ENCODE measurements around the gene TMEM120A.
A peak's percentile ranks its signal among the peaks of the same experiment; 100 is the strongest.

Gene TMEM120A

DNA sequence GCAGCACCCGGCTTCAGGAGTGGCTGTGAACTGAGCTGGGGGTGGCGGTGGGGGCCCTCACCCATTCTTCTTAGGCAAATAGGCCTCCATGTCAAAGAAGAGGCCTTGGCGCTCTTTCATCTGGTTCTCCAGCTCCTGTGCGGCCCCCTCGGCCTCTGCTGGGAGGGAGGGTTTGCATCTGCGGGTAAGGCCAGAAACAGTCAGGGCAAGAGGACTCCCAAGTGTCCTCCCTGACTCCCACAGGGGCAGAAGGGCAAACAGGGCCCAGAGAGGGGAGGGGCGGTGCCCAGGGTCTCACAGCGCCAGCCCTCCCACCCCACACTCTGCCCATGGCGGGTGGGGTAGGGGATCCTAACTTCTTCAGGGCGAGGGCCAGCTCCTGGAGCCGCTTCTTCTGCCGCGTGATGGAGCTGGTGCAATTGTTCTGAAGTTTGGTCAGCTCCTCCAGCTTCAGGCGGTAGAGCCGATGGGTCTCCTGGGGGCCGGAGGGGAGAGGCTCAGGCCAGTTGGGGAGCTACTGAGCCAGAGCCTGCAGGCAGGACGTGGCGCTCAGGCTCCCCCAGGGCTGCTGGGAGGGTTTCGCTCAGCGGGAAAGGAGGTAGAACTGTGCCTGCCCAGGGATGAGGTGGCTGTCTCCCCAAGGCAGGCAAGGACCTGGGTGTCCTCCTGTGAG is 2.2 kb downstream of the TMEM120A start:
- H3K27me3 ChIP-seq (ENCODE audit: control insufficient read depth, insufficient read depth, low read length): no peaks in the 10 kb centered on the region
- H3K27ac ChIP-seq (ENCODE audit: low read depth, low read length): no peak overlapping the region
- peaks cover 4% of the 10 kb centered on the region for H3K36me3 ChIP-seq (ENCODE audit: control insufficient read depth, insufficient read depth, low read length)
- peaks cover 8% of the 10 kb centered on the region for H3K4me1 ChIP-seq (ENCODE audit: control insufficient read depth, insufficient read depth, low read length)
- H3K4me3 ChIP-seq (ENCODE audit: low read length): no peak overlapping the region
- no peak overlapping the region for H3K9ac ChIP-seq (ENCODE audit: low read length)

DNA sequence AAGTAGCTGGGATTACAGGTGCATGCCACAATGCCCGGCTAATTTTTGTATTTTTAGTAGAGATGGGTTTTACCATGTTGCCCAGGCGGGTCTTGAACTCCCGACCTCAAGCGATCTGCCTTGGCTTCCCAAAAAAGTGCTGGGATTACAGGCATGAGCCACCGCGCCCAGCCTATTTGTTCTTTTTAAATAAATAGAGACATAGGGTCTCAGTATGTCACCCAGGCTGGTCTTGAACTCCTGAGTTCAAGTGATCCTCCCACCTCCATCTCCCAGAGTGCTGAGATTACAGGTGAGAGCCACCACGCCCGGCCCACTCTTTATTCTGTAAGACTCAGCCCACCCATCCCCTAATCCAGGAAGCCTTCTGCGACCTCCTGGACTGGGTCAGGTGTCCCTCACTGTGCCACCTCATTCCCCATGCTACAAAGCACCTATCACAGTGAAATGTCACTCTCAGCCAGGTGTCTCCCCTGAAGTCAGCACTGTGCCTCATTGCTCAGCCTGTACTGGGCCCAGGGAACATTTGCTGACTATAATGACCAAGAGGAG is 2.8 kb downstream of the TMEM120A start:
- Histone ChIP-seq H3K4me3 (ENCODE audit: low read length) (no peak overlapping the region), H3K4me1 (ENCODE audit: control insufficient read depth, insufficient read depth, low read length) (peaks cover 8% of the 10 kb centered on the region), H3K27ac (ENCODE audit: low read depth, low read length) (no peak overlapping the region), H3K27me3 (ENCODE audit: control insufficient read depth, insufficient read depth, low read length) (no peaks in the 10 kb centered on the region), H3K36me3 (ENCODE audit: control insufficient read depth, insufficient read depth, low read length) (peaks cover 7% of the 10 kb centered on the region), H3K9ac (ENCODE audit: low read length) (no peak overlapping the region)

DNA sequence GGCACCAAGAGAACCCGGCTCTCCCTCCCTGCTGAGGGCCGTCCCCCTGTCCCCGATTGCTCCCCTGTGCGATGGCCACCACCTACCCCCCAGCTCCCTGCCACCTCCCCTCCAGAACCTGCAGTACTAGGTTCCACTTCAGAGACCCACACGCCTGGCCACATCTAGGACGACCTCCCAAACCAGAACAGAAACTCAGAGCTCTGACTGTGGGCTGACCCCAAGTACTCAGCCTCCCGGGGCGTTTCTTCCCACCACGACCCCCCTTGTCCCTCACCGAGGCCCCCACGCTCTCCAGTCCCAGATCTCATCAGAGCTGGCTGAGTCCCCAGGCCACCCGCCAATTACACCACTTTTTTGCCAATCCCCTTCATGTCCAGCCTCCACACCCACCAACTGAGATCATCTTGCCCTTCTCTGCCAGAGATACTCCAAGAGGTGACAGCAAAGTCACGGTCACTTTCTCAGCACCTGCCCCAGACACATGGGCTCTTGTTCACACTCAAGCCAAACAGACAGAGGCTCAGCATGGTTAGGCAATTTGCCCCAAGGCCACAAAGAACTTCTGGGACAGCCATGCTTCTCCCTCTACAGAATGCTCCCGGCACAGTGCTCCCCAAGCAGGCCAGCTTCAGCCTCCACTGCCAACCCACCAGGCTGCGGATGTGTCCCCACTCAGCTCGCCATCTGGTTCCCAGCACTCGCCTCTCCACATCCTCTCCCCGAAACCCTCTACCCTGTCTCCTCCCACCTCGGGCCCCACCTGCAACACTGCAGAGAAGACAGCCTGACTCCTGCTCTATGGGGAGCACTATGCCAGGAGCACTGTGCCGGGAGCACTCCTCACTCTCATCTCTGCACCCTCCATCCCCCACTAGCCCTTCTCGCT is 4.7 kb downstream of the TMEM120A start:
- Histone ChIP-seq H3K4me1 (ENCODE audit: control insufficient read depth, insufficient read depth, low read length) (peaks cover 8% of the 10 kb centered on the region), H3K27me3 (ENCODE audit: control insufficient read depth, insufficient read depth, low read length) (no peaks in the 10 kb centered on the region), H3K36me3 (ENCODE audit: control insufficient read depth, insufficient read depth, low read length) (peaks cover 14% of the 10 kb centered on the region), H3K4me3 (ENCODE audit: low read length) (peak overlapping the region; percentile 4), H3K9ac (ENCODE audit: low read length) (no peak overlapping the region), H3K27ac (ENCODE audit: low read depth, low read length) (peak overlapping the region; percentile 56)

DNA sequence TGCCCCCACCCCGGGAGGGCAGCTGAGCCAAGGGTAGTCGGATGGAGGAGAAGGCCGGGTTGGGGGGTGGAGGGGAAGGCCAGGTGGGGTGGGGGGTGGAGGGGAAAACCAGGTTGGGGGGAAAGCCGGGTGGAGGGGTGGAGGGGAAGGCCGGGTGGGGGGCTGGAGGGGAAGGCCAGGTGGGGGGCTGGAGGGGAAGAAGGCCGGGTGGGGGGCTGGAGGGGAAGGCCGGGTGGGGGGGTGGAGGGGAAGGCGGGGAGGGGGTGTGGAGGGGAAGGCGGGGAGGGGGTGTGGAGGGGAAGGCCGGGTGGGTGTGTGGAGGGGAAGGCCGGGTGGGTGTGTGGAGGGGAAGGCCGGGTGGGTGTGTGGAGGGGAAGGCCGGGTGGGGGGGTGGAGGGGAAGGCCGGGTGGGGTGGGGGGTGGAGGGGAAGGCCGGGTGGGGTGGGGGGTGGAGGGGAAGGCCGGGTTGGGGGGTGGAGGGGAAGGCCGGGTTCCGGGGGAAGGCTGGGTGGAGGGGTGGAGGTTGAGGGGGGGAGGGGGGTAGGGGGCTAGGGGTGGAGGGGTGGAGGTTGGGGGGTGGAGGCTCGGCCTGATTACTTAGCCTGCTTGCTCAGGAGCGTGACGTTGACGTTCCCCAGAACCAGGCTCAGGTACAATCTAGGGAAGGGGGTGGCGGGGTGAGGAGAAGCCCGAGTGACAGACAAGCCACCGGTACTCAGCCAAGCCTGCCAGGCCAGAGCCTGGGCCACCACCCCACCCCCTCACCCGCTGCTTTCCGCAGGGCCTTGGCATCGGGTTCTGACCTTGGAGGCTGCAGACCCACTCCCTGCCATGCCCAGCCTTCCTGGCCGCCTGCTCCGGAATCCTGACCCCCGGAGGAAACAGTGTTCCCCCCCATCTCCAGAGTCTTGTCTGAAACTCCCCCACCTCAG is 5.6 kb downstream of the TMEM120A start:
- no peak overlapping the region for H3K9ac ChIP-seq (ENCODE audit: low read length)
- peaks cover 8% of the 10 kb centered on the region for H3K4me1 ChIP-seq (ENCODE audit: control insufficient read depth, insufficient read depth, low read length)
- H3K27me3 ChIP-seq (ENCODE audit: control insufficient read depth, insufficient read depth, low read length): no peaks in the 10 kb centered on the region
- peaks cover 14% of the 10 kb centered on the region for H3K36me3 ChIP-seq (ENCODE audit: control insufficient read depth, insufficient read depth, low read length)
- peak overlapping the region; percentile 4 for H3K4me3 ChIP-seq (ENCODE audit: low read length)
- H3K27ac ChIP-seq (ENCODE audit: low read depth, low read length): peak overlapping the region; percentile 56

DNA sequence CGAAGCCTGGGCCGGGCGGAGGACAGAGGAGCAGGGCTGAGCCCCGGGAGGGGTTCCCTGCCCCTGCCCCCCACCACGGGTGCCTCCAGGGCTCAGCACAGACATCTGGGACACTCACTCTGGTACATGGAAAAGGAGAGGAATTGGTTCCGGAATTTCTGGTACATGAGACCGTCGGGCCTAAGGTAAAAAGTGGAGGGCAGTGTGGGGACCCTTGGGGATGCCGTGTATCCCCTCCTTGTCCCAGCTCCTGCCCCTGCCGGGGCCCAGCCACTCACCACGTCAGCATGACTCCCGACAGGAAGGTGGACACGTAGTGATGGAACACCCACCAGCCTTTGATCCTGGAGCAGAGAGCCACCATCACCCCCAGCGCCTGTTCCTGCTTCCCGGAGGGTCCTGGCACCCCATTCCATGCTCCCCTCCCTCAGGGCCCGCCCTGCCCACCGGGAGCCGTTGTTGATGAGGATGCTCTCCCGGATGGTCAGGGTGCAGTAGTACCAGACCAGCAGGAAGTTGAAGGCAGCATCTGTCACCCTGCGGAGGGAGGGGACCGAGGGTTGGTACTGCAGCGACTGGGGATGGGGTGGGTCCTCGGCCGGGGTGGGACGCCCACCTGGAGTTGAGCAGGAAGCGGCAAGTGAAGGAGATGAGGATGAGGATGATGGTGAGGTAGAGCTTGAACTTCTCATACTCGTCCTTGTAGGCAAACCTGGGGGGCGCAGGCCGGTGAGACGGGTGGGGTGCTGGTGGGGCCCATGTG is 6.4 kb downstream of the TMEM120A start:
- Histone ChIP-seq H3K4me1 (ENCODE audit: control insufficient read depth, insufficient read depth, low read length) (peaks cover 2% of the 10 kb centered on the region), H3K4me3 (ENCODE audit: low read length) (no peak overlapping the region), H3K27ac (ENCODE audit: low read depth, low read length) (no peak overlapping the region), H3K27me3 (ENCODE audit: control insufficient read depth, insufficient read depth, low read length) (no peaks in the 10 kb centered on the region), H3K36me3 (ENCODE audit: control insufficient read depth, insufficient read depth, low read length) (peaks cover 19% of the 10 kb centered on the region), H3K9ac (ENCODE audit: low read length) (no peak overlapping the region)

DNA sequence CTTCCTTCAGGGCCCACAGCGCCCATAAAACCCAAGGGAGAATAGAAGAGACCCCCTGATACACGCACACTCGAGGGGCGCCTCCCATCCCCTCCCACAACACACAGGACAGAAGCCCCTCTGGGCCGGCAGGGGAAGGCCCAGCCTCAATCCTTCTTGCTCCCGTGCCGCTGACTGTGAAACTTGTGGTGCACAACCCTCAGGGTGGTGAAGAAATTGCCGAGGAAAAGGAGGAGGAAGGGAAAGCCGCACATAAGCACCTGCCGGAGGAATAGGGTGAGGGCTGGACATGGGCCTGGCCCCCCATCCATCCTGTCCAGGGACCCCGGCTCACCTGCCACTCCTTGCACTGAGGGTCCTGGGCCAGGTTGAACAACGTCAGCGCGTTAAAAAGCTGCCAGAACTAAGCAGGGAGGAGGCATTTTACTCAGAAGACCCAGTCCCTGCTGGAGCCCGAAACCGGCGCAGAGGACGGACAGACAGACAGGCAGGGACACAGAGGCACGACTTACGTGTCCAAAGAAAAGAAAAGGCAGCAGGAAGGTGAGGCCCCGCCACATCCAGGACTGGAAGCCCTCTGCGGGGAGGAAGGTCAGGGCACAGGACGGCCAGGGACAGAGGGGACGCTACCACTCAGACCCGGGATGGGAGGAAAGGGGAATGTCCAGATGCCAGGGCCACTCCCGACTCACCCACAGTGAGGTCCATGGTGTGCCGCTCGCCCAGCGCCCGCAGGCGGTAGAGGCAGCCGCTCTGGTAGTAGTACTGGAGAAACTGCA is 7.2 kb downstream of the TMEM120A start:
- Histone ChIP-seq H3K9ac (ENCODE audit: low read length) (no peak overlapping the region), H3K27ac (ENCODE audit: low read depth, low read length) (no peak overlapping the region), H3K36me3 (ENCODE audit: control insufficient read depth, insufficient read depth, low read length) (peaks cover 19% of the 10 kb centered on the region), H3K4me3 (ENCODE audit: low read length) (no peak overlapping the region), H3K27me3 (ENCODE audit: control insufficient read depth, insufficient read depth, low read length) (no peaks in the 10 kb centered on the region), H3K4me1 (ENCODE audit: control insufficient read depth, insufficient read depth, low read length) (peaks cover 2% of the 10 kb centered on the region)

DNA sequence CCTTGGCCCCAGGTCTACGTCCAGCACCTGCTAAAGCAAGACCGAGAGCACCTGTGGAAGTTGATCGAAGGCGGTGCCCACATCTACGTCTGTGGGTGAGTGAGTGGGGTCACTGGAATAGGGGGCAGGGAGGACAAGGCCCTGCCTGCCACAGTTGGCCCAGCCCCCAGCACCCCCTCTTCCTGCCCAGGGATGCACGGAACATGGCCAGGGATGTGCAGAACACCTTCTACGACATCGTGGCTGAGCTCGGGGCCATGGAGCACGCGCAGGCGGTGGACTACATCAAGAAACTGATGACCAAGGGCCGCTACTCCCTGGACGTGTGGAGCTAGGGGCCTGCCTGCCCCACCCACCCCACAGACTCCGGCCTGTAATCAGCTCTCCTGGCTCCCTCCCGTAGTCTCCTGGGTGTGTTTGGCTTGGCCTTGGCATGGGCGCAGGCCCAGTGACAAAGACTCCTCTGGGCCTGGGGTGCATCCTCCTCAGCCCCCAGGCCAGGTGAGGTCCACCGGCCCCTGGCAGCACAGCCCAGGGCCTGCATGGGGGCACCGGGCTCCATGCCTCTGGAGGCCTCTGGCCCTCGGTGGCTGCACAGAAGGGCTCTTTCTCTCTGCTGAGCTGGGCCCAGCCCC is 8.1 kb downstream of the TMEM120A start:
- Histone ChIP-seq H3K9ac (ENCODE audit: low read length) (no peak overlapping the region), H3K36me3 (ENCODE audit: control insufficient read depth, insufficient read depth, low read length) (peaks cover 19% of the 10 kb centered on the region), H3K4me3 (ENCODE audit: low read length) (no peak overlapping the region), H3K27me3 (ENCODE audit: control insufficient read depth, insufficient read depth, low read length) (no peaks in the 10 kb centered on the region), H3K27ac (ENCODE audit: low read depth, low read length) (no peak overlapping the region), H3K4me1 (ENCODE audit: control insufficient read depth, insufficient read depth, low read length) (peaks cover 2% of the 10 kb centered on the region)

DNA sequence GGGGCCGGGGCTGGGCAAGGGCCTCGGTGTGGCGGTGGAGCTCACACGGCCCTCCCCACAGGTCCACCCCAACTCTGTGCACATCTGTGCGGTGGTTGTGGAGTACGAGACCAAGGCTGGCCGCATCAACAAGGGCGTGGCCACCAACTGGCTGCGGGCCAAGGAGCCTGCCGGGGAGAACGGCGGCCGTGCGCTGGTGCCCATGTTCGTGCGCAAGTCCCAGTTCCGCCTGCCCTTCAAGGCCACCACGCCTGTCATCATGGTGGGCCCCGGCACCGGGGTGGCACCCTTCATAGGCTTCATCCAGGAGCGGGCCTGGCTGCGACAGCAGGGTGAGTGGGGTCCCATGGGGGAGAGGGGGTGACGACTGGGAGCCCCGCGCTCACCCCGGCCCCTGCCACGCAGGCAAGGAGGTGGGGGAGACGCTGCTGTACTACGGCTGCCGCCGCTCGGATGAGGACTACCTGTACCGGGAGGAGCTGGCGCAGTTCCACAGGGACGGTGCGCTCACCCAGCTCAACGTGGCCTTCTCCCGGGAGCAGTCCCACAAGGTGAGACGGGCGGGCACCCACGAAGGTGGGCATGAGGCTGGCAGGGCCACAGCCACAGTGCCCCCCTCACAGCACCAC is 8.8 kb downstream of the TMEM120A start:
- Histone ChIP-seq H3K27me3 (ENCODE audit: control insufficient read depth, insufficient read depth, low read length) (no peaks in the 10 kb centered on the region), H3K27ac (ENCODE audit: low read depth, low read length) (no peak overlapping the region), H3K36me3 (ENCODE audit: control insufficient read depth, insufficient read depth, low read length) (peaks cover 23% of the 10 kb centered on the region), H3K4me1 (ENCODE audit: control insufficient read depth, insufficient read depth, low read length) (peaks cover 2% of the 10 kb centered on the region), H3K9ac (ENCODE audit: low read length) (no peak overlapping the region), H3K4me3 (ENCODE audit: low read length) (no peak overlapping the region)

DNA sequence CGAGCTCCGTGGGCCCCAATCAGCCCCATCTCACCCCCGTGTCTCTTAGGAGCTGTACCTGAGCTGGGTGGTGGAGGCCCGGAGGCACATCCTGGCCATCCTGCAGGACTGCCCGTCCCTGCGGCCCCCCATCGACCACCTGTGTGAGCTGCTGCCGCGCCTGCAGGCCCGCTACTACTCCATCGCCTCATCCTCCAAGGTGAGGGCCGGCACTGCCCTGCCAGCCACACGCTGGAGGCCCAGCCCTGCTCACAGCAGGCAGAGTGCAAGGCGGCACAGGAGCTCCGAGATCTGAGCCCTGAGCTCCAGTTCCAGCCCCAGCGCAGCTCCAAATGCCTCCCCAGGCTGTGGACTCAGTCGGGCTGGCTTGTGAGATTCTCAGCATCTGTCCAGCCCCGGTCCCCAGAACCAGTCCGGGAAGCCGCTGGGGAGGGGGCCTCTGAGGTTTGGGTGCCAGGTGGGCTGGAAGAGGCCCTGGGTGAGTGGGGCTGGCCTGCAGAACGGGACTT is 9.3 kb downstream of the TMEM120A start:
- H3K27ac ChIP-seq (ENCODE audit: low read depth, low read length): no peak overlapping the region
- no peak overlapping the region for H3K9ac ChIP-seq (ENCODE audit: low read length)

More for the DNA sequence above, 9.3 kb downstream of the TMEM120A start:
- Histone ChIP-seq H3K4me1 (ENCODE audit: control insufficient read depth, insufficient read depth, low read length) (peaks cover 2% of the 10 kb centered on the region), H3K36me3 (ENCODE audit: control insufficient read depth, insufficient read depth, low read length) (peaks cover 27% of the 10 kb centered on the region), H3K4me3 (ENCODE audit: low read length) (no peak overlapping the region), H3K27me3 (ENCODE audit: control insufficient read depth, insufficient read depth, low read length) (no peaks in the 10 kb centered on the region)
